GM18502 (cell line): ENCODE results near the gene JUN.

Source experiments
- ATAC-seq: cut with Tn5 transposase; IDR thresholded peaks from one replicate; pipeline ENCODE4 v1.9.1; 2021; ENCODE audit warnings: mild to moderate bottlenecking; ENCODE audit not compliant: unreplicated experiment, poor library complexity

The JUN gene

GRCh38 chr1:58764294-58764978 lies 19.4 kb downstream of the JUN start:
- ATAC-seq: no peak

GRCh38 chr1:58763214-58763613 lies 20.6 kb downstream of the JUN start:
- no peak for ATAC-seq

DNA sequence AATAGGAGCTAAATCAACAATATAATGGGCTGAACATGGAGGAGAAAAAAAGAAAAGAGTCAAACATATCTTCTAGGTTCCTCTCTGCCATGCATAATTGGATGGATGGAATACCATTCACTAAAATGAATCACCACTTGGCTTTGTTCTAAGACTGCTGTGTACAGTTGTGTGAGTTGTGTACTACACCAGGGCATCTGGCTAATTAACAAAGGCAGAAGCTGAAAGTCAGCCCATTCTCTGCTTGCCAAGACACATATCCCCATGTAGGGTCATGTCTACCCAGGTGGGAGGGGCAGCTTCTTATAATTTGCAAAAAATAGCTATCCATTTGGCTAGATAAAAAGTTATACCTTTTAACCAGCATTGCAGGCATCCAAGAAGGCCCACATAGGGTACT lies 21.0 kb downstream of the JUN start:
- no peak for ATAC-seq

DNA sequence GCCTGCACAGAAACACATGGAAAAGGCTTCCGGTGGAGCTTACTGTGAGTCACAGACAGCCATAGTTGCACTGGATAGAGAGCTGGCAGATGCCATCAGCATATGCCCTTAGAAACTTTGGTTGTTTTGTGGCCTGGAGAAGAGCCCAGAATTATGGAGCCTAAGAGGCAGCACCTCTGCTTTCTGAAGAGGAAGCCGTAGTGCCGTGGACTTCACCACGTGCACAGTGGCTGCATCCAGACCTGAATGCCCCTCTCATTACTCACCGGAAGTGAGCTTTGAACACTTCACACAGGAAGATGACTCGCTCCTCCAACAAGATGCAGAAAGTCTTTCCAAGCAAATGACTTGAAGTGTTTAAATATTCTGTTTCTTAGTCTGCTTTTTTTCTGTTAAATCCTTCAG lies 28.4 kb downstream of the JUN start:
- no peak for ATAC-seq

- no peak for ATAC-seq
Measured at GRCh38 chr1:58754683-58755467, 29.0 kb downstream of the JUN start.

DNA sequence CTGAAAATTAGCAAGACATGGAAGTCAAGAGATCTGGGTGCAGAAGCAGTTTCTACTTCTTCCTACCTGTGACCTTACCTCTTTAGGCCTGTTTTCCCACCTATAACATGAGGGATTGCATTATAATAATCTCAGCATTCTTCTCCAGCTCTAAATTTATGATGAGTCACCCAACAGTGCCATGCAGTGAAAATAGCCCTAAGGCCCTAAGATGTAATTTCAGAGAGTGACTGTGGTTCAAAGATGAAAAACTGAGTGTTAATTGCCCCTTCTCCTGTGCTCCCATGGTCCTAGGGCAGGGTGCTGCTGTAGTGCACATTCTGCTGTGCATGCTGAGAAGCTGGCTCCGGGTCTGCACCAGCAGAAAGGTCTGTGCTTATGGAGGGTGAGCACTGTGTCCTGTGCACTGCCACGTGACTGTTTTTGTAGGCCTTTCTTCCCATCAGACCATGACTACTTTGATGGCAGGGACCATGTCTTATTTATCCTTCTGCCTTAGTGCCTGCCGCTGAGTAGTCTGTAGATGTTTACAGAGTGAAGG lies 29.7 kb downstream of the JUN start:
- no peak for ATAC-seq

DNA sequence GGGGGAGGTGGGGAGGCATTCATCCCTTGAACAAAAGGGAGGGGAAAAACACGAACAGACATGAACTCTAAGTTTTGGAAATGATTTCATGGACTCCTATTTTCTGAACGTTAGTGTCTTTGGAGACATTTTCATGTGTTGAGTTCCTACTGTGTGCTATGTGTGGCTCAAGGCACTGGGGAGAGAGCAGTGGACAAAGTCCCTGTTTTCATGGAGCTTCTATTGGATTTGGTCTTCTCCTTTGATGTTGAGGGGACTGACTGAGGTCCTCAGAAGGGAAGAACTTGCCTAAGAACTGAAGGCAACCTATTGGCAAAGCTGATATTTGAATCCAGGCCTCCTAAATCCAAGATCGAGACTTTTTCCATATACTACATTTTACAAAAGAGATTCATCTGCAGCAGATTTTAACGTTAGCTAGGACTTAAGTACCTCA lies 30.4 kb downstream of the JUN start:
- no peak for ATAC-seq

DNA sequence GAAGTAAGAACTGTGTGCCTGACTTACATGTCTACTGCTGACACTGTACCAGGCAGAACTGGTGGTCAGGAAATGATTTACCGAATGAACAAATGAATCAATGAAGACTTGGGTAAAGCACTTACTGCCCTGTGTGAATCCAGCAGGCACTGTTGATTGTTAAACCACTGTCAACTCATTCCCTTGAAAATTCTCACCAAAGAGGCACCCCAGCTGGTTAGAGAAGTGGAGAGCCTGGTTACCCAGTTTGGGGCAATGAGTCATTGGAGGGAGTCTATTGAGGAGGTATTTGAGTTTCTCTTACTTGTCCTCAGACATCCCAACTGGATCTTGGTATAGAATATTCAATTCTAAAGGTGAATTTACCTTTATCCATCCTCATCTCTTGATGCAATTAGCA lies 34.2 kb downstream of the JUN start:
- no peak for ATAC-seq

- no peak for ATAC-seq
Measured at GRCh38 chr1:58748666-58749065, 35.2 kb downstream of the JUN start.

- no peak for ATAC-seq
Measured at GRCh38 chr1:58746757-58747156, 37.1 kb downstream of the JUN start.

- no peak for ATAC-seq
Measured at GRCh38 chr1:58746182-58746581, 37.7 kb downstream of the JUN start.

DNA sequence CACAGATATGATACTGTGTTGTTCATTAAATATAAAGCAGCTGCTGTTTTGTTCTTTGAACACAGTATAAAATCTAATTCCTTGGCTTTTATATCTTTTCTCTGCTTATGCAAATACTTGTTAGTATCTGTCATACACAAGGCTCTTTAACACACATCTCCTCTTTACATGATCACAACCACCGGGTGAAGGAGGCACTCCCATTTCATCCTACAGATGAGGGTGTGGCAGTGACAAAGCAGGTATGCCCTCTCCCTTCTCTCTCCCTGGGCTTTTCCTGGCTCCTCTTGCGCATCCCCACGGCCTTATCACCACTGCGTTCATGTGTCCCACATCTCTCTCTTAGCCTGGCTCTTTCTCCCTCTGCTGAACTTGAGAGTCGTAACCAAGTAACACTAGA lies 38.2 kb downstream of the JUN start:
- no peak for ATAC-seq

- no peak for ATAC-seq
Measured at GRCh38 chr1:58745117-58745516, 38.7 kb downstream of the JUN start.

- ATAC-seq: no peak
Measured at GRCh38 chr1:58741678-58742553, 41.9 kb downstream of the JUN start.

- ATAC-seq: no peak
Measured at GRCh38 chr1:58739856-58740466, 43.9 kb downstream of the JUN start.

- no peak for ATAC-seq
Measured at GRCh38 chr1:58738876-58739275, 45.0 kb downstream of the JUN start.

GRCh38 chr1:58735586-58735985 lies 48.3 kb downstream of the JUN start:
- ATAC-seq: no peak

DNA sequence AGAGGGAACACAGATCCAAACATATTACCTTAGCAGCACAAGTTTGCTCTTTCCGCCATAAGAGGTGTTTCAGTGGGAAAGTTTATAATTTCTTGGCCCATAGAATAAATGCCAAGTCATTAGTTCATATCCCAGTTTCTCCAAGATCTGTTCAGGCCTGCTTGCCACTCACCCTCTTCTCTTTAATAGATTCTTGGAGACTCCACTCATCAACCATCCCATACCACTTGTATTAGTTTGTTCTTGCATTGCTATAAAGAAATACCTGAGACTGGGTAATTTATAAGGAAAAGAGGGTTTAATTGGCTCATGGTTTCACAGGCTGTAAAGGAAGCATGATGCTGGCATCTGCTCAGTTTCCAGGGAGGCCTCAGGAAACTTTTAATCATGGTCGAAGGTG lies 49.2 kb downstream of the JUN start:
- ATAC-seq: no peak

GRCh38 chr1:58732087-58732775 lies 51.6 kb downstream of the JUN start:
- no peak for ATAC-seq
